Gastrocnemius medialis (tissue), 4 donors: ENCODE measurements around the gene DCAF8. TPM values are rescaled to one million over a fixed set of nuclear protein-coding genes. Genes with fewer than 3 reads are reported as not detected.
A peak's percentile ranks its signal among the peaks of the same experiment; 100 is the strongest.

Source experiments
- ATAC-seq, 2 donors: fragments of 150-250 bp; one replicate each; pipeline ENCODE4 v1.9.1; 2016
- DNase-seq, 2 donors: peaks; one replicate each; pipeline ENCODE4 v3.0.0-alpha.2; 2019
- H3K27ac ChIP-seq, 4 donors: fragments of 200-600 bp; sonication (generic); 1 replicate in 1 of 4; 2 replicates in 3 of 4; pipeline ENCODE4 v1.5.1; 2016 to 2018; ENCODE audit warnings: mild to moderate bottlenecking in 2 of 4, moderate library complexity in 1 of 4
- H3K27me3 ChIP-seq, 3 donors: fragments of 200-600 bp; sonication (generic) in 2 of 3; 1 replicate in 1 of 3; 2 replicates in 2 of 3; pipeline versions ENCODE4 v1.5.1 to v1.6.0; 2016 to 2019; ENCODE audit warnings: mild to moderate bottlenecking in 1 of 3, moderate library complexity in 1 of 3
- H3K36me3 ChIP-seq, 2 donors: fragments of 200-600 bp; sonication (generic) in 1 of 2; one replicate each; pipeline ENCODE4 v1.5.1; 2017 to 2018
- H3K4me1 ChIP-seq, 2 donors: fragments of 200-600 bp; sonication (generic) in 1 of 2; one replicate each; pipeline ENCODE4 v1.5.1; 2016 to 2017; ENCODE audit warnings: mild to moderate bottlenecking in 2 of 2
- H3K4me3 ChIP-seq, 4 donors: fragments of 200-600 bp; sonication (generic) in 3 of 4; 1 replicate in 1 of 4; 2 replicates in 3 of 4; pipeline ENCODE4 v1.5.1; 2016 to 2019; ENCODE audit warnings: mild to moderate bottlenecking in 2 of 4
- H3K9me3 ChIP-seq, 3 donors: fragments of 200-600 bp; sonication (generic) in 2 of 3; 1 replicate in 1 of 3; 2 replicates in 2 of 3; pipeline ENCODE4 v1.5.1; 2016 to 2019
- POLR2A ChIP-seq, 2 donors: fragments of 450-650 bp; IDR thresholded peaks; one replicate each; pipeline ENCODE4 v1.6.1; 2017; ENCODE audit warnings: antibody characterized with exemption in 2 of 2, mild to moderate bottlenecking in 2 of 2, moderate library complexity in 2 of 2
- in situ Hi-C, 4 donors: fragments of 200-750 bp; cut with MboI; loops; one replicate each; pipeline versions ENCODE4 v1.15.0 to v1.8.0; 2017; ENCODE audit warnings: low sequenced_read_pairs in 4 of 4
- intact Hi-C: fragments of 100-400 bp; cut with DNase I; formaldehyde crosslinking; loops from one replicate; pipeline ENCODE4 v1.15.1; 2023; ENCODE audit warnings: low total_unique reads
- total RNA-seq, 4 donors: library from RNA; depleted of rRNA; stranded (reverse); fragments of >200 nt; gene quantifications; one replicate each; pipeline versions ENCODE4 v1.1.0 to v1.2.3, GENCODE V29; 2016
- TF ChIP-seq, protein P1 (sequence below), 5 experiments: fragments of 450-650 bp in 3 of 5; fragments of 200-600 bp in 2 of 5; sonication (generic) in 2 of 5; IDR thresholded peaks in 4 of 5; conservative IDR thresholded peaks in 1 of 5; 1 replicate in 4 of 5; 2 replicates in 1 of 5; pipeline ENCODE4 v1.5.1; 2016 to 2019; ENCODE audit warnings: antibody characterized with exemption in 5 of 5, mild to moderate bottlenecking in 3 of 5, moderate library complexity in 3 of 5

DCAF8 gene
- total RNA-seq, 4 donors from 2014 or later, result 170 to 208 (median 196) TPM

DNA sequence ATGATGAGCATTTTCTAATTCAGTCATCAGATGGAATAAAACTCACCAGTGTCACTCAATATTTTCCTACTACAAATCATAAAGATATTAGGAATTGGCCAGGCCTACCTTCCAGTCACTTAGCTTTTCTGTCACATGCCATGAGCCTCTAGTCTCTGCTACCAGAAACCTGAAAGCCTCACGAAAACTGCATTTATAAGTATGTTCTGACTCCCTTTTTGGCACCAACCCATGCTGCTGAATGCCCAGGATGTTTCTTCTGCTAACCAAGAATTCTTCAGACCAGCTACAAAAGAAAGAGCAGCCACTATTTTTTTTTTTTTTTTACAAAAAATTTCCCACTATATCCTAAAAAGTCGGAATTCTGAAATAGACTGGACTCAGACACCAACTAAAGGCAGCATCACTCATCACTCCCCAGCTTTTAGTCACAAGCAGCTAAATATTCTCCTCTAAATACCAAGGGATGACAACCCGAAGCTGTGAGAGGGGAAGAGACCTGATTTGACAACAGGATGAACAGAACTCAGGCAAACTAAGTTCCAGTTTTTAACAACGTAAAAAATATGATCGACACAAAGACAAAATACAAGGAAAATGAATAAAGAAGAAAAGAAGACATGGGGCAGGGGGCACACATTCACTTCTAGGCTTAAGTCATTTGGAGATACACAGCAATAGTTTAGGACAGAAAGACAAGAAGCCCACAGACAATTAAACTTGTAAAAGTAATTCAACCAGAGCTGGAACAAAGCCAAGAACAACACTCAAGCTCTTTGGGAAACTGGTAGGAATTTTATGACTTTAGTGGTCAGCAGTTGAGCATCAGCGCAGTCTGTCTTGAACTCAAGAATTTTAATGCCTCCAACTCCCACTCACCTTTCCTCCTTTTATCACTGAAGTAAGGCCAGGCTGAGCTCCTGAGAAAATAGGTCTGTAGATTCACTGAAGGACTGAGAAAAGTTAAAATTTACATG, 1.7 kb downstream of the DCAF8 start:
- peak overlapping the region; percentile 96 to 99 (median 96) for H3K27ac ChIP-seq
- no peaks in the 10 kb centered on the region for H3K36me3 ChIP-seq
- in situ Hi-C loops, result no loop called here
- H3K4me3 ChIP-seq, result peak overlapping the region; percentile 74 to 91 (median 84)
- no peaks in the 10 kb centered on the region for H3K27me3 ChIP-seq
- intact Hi-C loops, result no loop called here
- no peak for TF ChIP-seq POLR2A (IDR thresholded peaks at IDR 0.05)
- TF ChIP-seq, protein P1, sequence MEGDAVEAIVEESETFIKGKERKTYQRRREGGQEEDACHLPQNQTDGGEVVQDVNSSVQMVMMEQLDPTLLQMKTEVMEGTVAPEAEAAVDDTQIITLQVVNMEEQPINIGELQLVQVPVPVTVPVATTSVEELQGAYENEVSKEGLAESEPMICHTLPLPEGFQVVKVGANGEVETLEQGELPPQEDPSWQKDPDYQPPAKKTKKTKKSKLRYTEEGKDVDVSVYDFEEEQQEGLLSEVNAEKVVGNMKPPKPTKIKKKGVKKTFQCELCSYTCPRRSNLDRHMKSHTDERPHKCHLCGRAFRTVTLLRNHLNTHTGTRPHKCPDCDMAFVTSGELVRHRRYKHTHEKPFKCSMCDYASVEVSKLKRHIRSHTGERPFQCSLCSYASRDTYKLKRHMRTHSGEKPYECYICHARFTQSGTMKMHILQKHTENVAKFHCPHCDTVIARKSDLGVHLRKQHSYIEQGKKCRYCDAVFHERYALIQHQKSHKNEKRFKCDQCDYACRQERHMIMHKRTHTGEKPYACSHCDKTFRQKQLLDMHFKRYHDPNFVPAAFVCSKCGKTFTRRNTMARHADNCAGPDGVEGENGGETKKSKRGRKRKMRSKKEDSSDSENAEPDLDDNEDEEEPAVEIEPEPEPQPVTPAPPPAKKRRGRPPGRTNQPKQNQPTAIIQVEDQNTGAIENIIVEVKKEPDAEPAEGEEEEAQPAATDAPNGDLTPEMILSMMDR (IDR thresholded peaks at IDR 0.05 in 4 of 5, conservative IDR thresholded peaks at IDR 0.05 in 1 of 5), result no peak
- no peak for DNase-seq
- no peak for ATAC-seq
- no peaks in the 10 kb centered on the region for H3K9me3 ChIP-seq
- peaks cover 57 to 61% of the 10 kb centered on the region in 2 donors for H3K4me1 ChIP-seq

DNA sequence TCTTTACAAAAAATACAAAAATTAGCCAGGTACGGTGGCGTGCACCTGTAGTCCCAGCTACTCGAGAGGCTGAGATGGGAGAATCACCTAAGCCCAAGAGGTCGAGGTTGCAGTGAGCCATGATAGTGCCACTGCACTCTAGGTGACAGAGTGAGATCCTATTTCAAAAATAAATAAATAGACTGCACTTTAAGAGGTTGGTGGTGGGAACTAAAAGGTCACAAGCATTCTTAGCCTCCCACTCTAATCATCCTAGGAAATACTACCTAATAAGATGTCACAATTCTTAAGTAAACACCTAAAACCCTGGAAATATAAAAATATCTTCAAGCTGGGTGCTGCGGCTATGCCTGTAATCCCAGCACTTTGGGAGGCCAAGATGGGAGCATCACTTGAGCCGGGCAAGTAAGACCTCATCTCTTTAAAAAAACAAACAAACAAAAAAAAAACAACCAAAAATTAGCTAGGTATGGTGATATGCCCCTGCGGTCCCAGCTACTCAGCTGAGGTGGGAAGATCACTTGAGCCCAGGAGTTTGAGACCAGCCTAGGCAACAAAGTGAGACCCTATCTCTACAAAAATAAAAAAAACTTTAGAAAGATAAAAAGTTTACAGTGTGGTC, 4.1 kb downstream of the DCAF8 start:
- in situ Hi-C loops, result loop anchor here in 2 of 4 donors (10.0 kb wide), 2 partner anchors 153 to 163 kb away; partner anchors contain the start of gene IGSF8 (in 1 of the 2)
- Histone ChIP-seq H3K4me3 (peak overlapping the region in 1 of 4 donors; percentile 79), H3K4me1 (peaks cover 63 to 66% of the 10 kb centered on the region in 2 donors), H3K27me3 (no peaks in the 10 kb centered on the region), H3K36me3 (peaks cover 0 to 9% of the 10 kb centered on the region in 2 donors), H3K27ac (peak overlapping the region; percentile 96 to 99 (median 96)), H3K9me3 (no peaks in the 10 kb centered on the region)
- intact Hi-C loops, result no loop called here
- no peak for ATAC-seq
- DNase-seq, result no peak
- TF ChIP-seq, protein P1 (IDR thresholded peaks at IDR 0.05 in 4 of 5, conservative IDR thresholded peaks at IDR 0.05 in 1 of 5), result no peak
- TF ChIP-seq POLR2A (IDR thresholded peaks at IDR 0.05), result no peak

DNA sequence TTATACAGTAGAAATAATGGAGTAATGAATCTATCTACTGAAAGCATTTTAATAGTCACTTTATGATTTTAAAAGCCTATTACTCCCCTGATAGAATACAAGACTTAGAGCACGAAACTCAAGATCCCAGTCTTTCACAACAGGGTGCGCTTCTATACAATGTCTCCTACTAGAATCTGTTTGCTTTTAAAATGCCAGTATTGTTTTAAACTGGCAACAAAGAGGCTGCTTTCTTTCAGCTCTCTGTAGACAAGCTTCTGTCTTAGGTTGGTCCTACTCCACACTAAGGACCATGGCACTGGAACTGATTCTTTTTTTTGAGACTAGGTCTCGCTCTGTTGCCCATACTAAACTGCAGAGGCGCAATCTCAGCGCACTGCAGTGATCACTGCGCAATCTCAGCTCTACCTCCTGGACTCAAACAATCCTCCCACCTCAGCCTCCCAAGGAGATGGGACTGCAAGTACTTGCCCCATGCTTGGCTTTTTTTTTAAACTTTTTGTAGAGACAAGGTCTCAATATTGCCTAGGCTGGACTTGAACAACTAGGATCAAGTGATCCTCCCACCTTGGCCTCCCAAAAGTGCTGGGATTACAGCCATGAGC, 4.8 kb downstream of the DCAF8 start:
- no peaks in the 10 kb centered on the region for H3K27me3 ChIP-seq
- DNase-seq (no peak), ATAC-seq (no peak)
- no peak overlapping the region for H3K4me3 ChIP-seq
- no peak for TF ChIP-seq POLR2A (IDR thresholded peaks at IDR 0.05)
- TF ChIP-seq, protein P1 (IDR thresholded peaks at IDR 0.05 in 4 of 5, conservative IDR thresholded peaks at IDR 0.05 in 1 of 5), result no peak
- in situ Hi-C loops, result loop anchor here in 2 of 4 donors (10.0 kb wide), 2 partner anchors 153 to 163 kb away; partner anchors contain the start of gene IGSF8 (in 1 of the 2)
- H3K9me3 ChIP-seq, result no peaks in the 10 kb centered on the region
- H3K36me3 ChIP-seq, result peaks cover 0 to 9% of the 10 kb centered on the region in 2 donors
- intact Hi-C loops, result no loop called here
- H3K27ac ChIP-seq, result peak overlapping the region; percentile 96 to 99 (median 96)
- H3K4me1 ChIP-seq, result peaks cover 58 to 61% of the 10 kb centered on the region in 2 donors

DNA sequence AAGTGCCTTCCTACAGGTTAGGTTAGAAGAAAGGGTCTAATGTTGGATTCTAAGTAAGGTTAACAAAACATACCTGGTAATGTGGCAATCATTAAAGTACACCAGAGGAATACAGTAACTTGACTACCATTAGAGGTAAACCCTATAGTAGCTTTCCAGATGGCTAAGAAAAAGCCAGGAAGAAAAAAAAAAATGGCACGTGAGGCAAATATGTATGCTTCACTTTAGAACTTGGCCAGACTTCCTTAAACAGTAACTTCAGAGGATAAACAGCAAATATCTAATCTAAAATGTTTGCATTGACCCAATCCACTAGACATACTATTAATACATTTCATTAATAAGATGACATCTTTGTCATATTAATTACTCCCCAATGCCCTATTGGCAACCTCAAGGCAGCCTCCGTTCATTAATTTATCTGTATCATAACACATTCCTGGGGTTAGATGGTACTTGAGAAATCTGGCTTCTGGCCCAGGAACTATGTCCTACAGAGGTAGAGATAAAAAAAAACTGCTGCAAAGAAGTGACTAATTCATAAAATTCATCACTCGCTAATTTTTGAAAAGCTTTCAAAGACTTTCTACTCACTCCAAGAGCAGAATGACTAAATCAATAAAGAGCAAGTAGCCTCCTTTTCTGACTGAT, 5.8 kb downstream of the DCAF8 start:
- Histone ChIP-seq H3K27me3 (no peaks in the 10 kb centered on the region), H3K27ac (peak overlapping the region; percentile 96 to 99 (median 96)), H3K4me1 (peaks cover 63 to 67% of the 10 kb centered on the region in 2 donors), H3K4me3 (no peak overlapping the region), H3K36me3 (peaks cover 0 to 9% of the 10 kb centered on the region in 2 donors), H3K9me3 (no peaks in the 10 kb centered on the region)
- in situ Hi-C loops, result loop anchor here in 2 of 4 donors (10.0 kb wide), 2 partner anchors 152 to 162 kb away; partner anchors contain the start of gene IGSF8 (in 1 of the 2)
- DNase-seq, result no peak
- no peak for TF ChIP-seq POLR2A (IDR thresholded peaks at IDR 0.05)
- TF ChIP-seq, protein P1 (IDR thresholded peaks at IDR 0.05 in 4 of 5, conservative IDR thresholded peaks at IDR 0.05 in 1 of 5), result no peak
- intact Hi-C loops, result no loop called here
- ATAC-seq, result no peak
